GM12878 (cell line): Measurements from ENCODE around the gene ETS1. TPM values are rescaled to one million over a fixed set of nuclear protein-coding genes. Genes with fewer than 3 reads are reported as not detected.

Source experiments
- ATAC-seq: fragments of 200-7000 bp; cut with Tn5 transposase; 3 replicates; pipeline ENCODE4 v1.9.1; 2020; ENCODE audit warnings: mild to moderate bottlenecking, moderate library complexity
- BruUV-seq: library from RNA; stranded (reverse); fragments of 400-500 nt; replicated peaks from 2 replicates; lab custom pipeline; 2021; lab: Mats Ljungman, UMichigan
- CTCF ChIA-PET: fragments of 300-600 bp; sonication (Branson Sonifier 250); formaldehyde crosslinking; extraction: SDS; loops from one replicate; lab custom pipeline; 2021; ENCODE audit warnings: inconsistent platforms; lab: Yijun Ruan, JAX
- POLR2A ChIA-PET: fragments of 350-600 bp; formaldehyde crosslinking; extraction: SDS; loops from one replicate; lab custom pipeline; 2021; ENCODE audit warnings: inconsistent platforms; lab: Charles Lee
- RAD21 ChIA-PET: fragments of 300-600 bp; sonication (Branson Sonifier 250); formaldehyde crosslinking; loops from one replicate; lab custom pipeline; 2023; ENCODE audit warnings: antibody characterized with exemption; ENCODE audit not compliant: unreplicated experiment; lab: Charles Lee
- SMC1A ChIA-PET: fragments of 300-600 bp; sonication (Branson Sonifier 250); formaldehyde crosslinking; loops from one replicate; lab custom pipeline; 2023; ENCODE audit not compliant: unreplicated experiment, uncharacterized antibody; lab: Charles Lee
- DNase-seq: peaks from one replicate; pipeline ENCODE4 v3.0.0-alpha.2; 2011; ENCODE audit warnings: low read depth, low spot score
- FAIRE-seq: peaks from 3 replicates; lab custom pipeline; 2011; peaks lifted over from hg19 to GRCh38; lab: Jason Lieb, UNC
- H2AFZ ChIP-seq: 2 replicates; pipeline ENCODE4 v1.6.0; 2011; ENCODE audit warnings: low read depth, low read length, control low read depth; ENCODE audit not compliant: control insufficient read depth
- H3K27ac ChIP-seq: 2 replicates; pipeline ENCODE4 v1.5.1; 2011; ENCODE audit warnings: control low read depth; ENCODE audit not compliant: control insufficient read depth, insufficient read depth
- H3K27me3 ChIP-seq, 2 experiments: replicated peaks in 1 of 2; 2 replicates each; pipeline versions ENCODE4 v1.6.0 to v1.6.1; 2011; ENCODE audit warnings: low read length in 1 of 2; ENCODE audit not compliant: control insufficient read depth in 2 of 2, insufficient read depth in 2 of 2
- H3K36me3 ChIP-seq, 2 experiments: 2 replicates each; pipeline ENCODE4 v1.5.1; 2011; ENCODE audit warnings: low read length in 1 of 2; ENCODE audit not compliant: control insufficient read depth in 2 of 2, insufficient read depth in 2 of 2
- H3K4me1 ChIP-seq: 2 replicates; pipeline ENCODE4 v1.6.1; 2011; ENCODE audit warnings: mild to moderate bottlenecking, low read length, moderate library complexity, mixed read lengths; ENCODE audit not compliant: control insufficient read depth, insufficient read depth
- H3K4me2 ChIP-seq: 2 replicates; pipeline ENCODE4 v1.6.0; 2011; ENCODE audit warnings: control low read depth; ENCODE audit not compliant: control insufficient read depth, insufficient read depth
- H3K4me3 ChIP-seq: fragments of 200-600 bp; sonication (generic); 2 replicates; pipeline ENCODE4 v1.5.1; 2016
- H3K79me2 ChIP-seq: 2 replicates; pipeline ENCODE4 v1.6.0; 2011; ENCODE audit warnings: low read length; ENCODE audit not compliant: control insufficient read depth, insufficient read depth
- H3K9ac ChIP-seq: 2 replicates; pipeline ENCODE4 v1.8.0; 2011; ENCODE audit warnings: low read length, control low read depth, mixed read lengths; ENCODE audit not compliant: control insufficient read depth, insufficient read depth
- H3K9me3 ChIP-seq: replicated peaks from 3 replicates; pipeline ENCODE4 v1.5.1; 2011; ENCODE audit warnings: mild to moderate bottlenecking, low read length; ENCODE audit not compliant: control insufficient read depth, insufficient read depth
- H4K20me1 ChIP-seq: 2 replicates; pipeline ENCODE4 v1.6.0; 2011; ENCODE audit not compliant: control insufficient read depth, insufficient read depth
- CTCF ChIP-seq, 3 experiments: IDR thresholded peaks in 2 of 3; conservative IDR thresholded peaks in 1 of 3; 2 replicates each; pipeline ENCODE4 v1.5.1; 2011; ENCODE audit warnings: low read depth in 3 of 3, low read length in 3 of 3, mild to moderate bottlenecking in 3 of 3, control low read depth in 2 of 3, moderate library complexity in 2 of 3, inconsistent platforms in 1 of 3, mixed read lengths in 1 of 3; ENCODE audit not compliant: control insufficient read depth in 2 of 3, insufficient read depth in 1 of 3; ENCODE audit errors: extremely low read depth in 1 of 3
- E2F4 ChIP-seq: IDR thresholded peaks from 2 replicates; pipeline ENCODE4 v1.6.1; 2012; ENCODE audit warnings: low read depth, low read length, improper control_type of control experiment
- RAD21 ChIP-seq: IDR thresholded peaks from 2 replicates; pipeline ENCODE4 v1.6.1; 2011; ENCODE audit warnings: mild to moderate bottlenecking, low read depth, low read length, moderate library complexity; ENCODE audit not compliant: insufficient read depth
- RELA ChIP-seq: fragments of 450-650 bp; IDR thresholded peaks from 2 replicates; pipeline ENCODE4 v1.8.0; 2014; ENCODE audit warnings: borderline replicate concordance; ENCODE audit not compliant: partially characterized antibody
- RUNX3 ChIP-seq: IDR thresholded peaks from 2 replicates; pipeline ENCODE4 v1.6.1; 2012; ENCODE audit warnings: low read length, inconsistent platforms
- SMC3 ChIP-seq: IDR thresholded peaks from 2 replicates; pipeline ENCODE4 v1.6.1; 2011; ENCODE audit warnings: low read length, improper control_type of control experiment, borderline replicate concordance
- YY1 ChIP-seq: IDR thresholded peaks from 2 replicates; pipeline ENCODE4 v1.6.1; 2011; ENCODE audit warnings: low read depth, mild to moderate bottlenecking, low read length
- WGBS: methylation state at CpG from one replicate; pipeline ENCODE4 v1.1.6; 2016; ENCODE audit warnings: low lambda C conversion rate; ENCODE audit not compliant: insufficient replicate concordance, insufficient coverage; ENCODE audit errors: missing lambda C conversion rate; 5-methylcytosine and 5-hydroxymethylcytosine counted together
- in situ Hi-C: fragments of 300-500 bp; cut with MboI; formaldehyde crosslinking; loops from 9 replicates; pipeline ENCODE4 v1.14.3; 2018; ENCODE audit warnings: mixed read lengths
- intact Hi-C: fragments of 100-400 bp; cut with micrococcal nuclease; formaldehyde crosslinking; loops from one replicate; pipeline ENCODE4 v1.14.2; 2022; ENCODE audit not compliant: unreplicated experiment
- polyA plus RNA-seq, 11 experiments: library from polyadenylated mRNA; depleted of rRNA in 4 of 11; unstranded in 6 of 11; stranded (reverse) in 5 of 11; fragments of >200 nt; fragmentation: Nextera tagmentation in 4 of 11; fragmentation: Illumina TruSeq in 1 of 11; extraction: Ambion mirVana in 4 of 11; extraction: Trizol in 1 of 11; gene quantifications; 1 replicate in 1 of 11; 2 replicates in 10 of 11; pipeline versions ENCODE4 v1.2.1 to v1.2.3, GENCODE V29; 2011 to 2016; ENCODE audit warnings: inconsistent platforms in 2 of 11, missing spikeins in 2 of 11, low read depth in 1 of 11
- total RNA-seq, 4 experiments: library from RNA; depleted of rRNA in 3 of 4; stranded (reverse); fragments of >200 nt in 3 of 4; fragmentation: Illumina TruSeq in 1 of 4; extraction: Trizol in 1 of 4; gene quantifications; 2 replicates each; pipeline versions ENCODE4 v1.2.1 to v1.2.3, GENCODE V29; 2013 to 2021

Gene ETS1
- total and polyA plus RNA-seq, 10 of the 15 experiments (the other 5 are each of a cell fraction or from before 2014, with no cell fraction given), result 12.5 to 112 (median 55.5) TPM

- TF ChIP-seq E2F4, result no peak
Observed at GRCh38 chr11:128604723-128605122, 17.4 kb upstream of the ETS1 start (continued).

GRCh38 chr11:128603752-128604414 lies 16.5 kb upstream of the ETS1 start:
- Histone ChIP-seq H2AFZ (no peak overlapping the region; the same call in 1 of the 2 replicates), H3K27me3 (no peaks in the 10 kb centered on the region), H3K9ac (no peak overlapping the region), H3K9me3 (no peaks in the 10 kb centered on the region), H3K36me3 (no peaks in the 10 kb centered on the region)
- ATAC-seq, result peak; percentile 91
- RAD21 ChIA-PET, result interaction anchor here (0.7 to 13.8 kb wide), 16 partner anchors 12 to 434 kb away, joined by 3 to 273 read pairs (median 4); no protein-coding TSS in a partner anchor
- TF ChIP-seq YY1, result 0 out of 2 replicates have a peak, but pooled peaks have one; percentile 35
- TF ChIP-seq RUNX3, result peak; percentile 66
- peak; percentile 87 for TF ChIP-seq RAD21
- TF ChIP-seq RELA, result no peak
- peak; percentile 5 to 68 (median 38); a peak in 5 of 6 replicates for TF ChIP-seq CTCF (IDR thresholded peaks at IDR 0.05 in 2 of 3, conservative IDR thresholded peaks at IDR 0.05 in 1 of 3; ENCODE audit: control insufficient read depth in 2 of 3, extremely low read depth in 1 of 3, insufficient read depth in 1 of 3, low read depth in 3 of 3, low read length in 3 of 3)
- TF ChIP-seq SMC3, result peak; percentile 83
- TF ChIP-seq, all 136 proteins: peak for 5
- H3K27ac ChIP-seq, result no peak overlapping the region
- peaks cover 6% of the 10 kb centered on the region for H3K4me1 ChIP-seq
- SMC1A ChIA-PET, result interaction anchor here (0.6 to 23.9 kb wide), 18 partner anchors 9 to 432 kb away, joined by 3 to 596 read pairs (median 6); partner anchors contain the start of gene ETS1
- DNase-seq (peak; percentile 44), FAIRE-seq (no peak)
- H4K20me1 ChIP-seq, result no peaks in the 10 kb centered on the region
- in situ Hi-C loops (no loop called here), intact Hi-C loops (loop anchor here (1.0 kb wide), 3 partner anchors 26 to 227 kb away; no protein-coding TSS in a partner anchor)
- BruUV-seq, result no TSS peak
- H3K4me3 ChIP-seq, result no peak overlapping the region
- POLR2A ChIA-PET, result interaction anchor here (1.0 to 1.5 kb wide), 2 partner anchors 18 to 26 kb away, joined by 3 read pairs; no protein-coding TSS in a partner anchor
- CTCF ChIA-PET, result interaction anchor here (0.5 to 18.0 kb wide), 26 partner anchors 9 to 447 kb away, joined by 3 to 444 read pairs (median 4); no protein-coding TSS in a partner anchor
- 70% methylated on average over 5 of the region's 5 CpGs for WGBS
- no peak overlapping the region for H3K4me2 ChIP-seq
- no peaks in the 10 kb centered on the region for H3K79me2 ChIP-seq
